Prostate gland (tissue), 2 donors: Measurements from ENCODE around the gene CDRT4. TPM values are rescaled to one million over a fixed set of nuclear protein-coding genes. Genes with fewer than 3 reads are reported as not detected.

Experiments
- DNase-seq: peaks from one replicate; pipeline ENCODE4 v3.0.0-alpha.2; 2019; ENCODE audit warnings: low spot score
- H3K27ac ChIP-seq, 2 donors: fragments of 200-600 bp; sonication (generic); 2 replicates each; pipeline ENCODE4 v1.5.1; 2017 to 2019
- H3K27me3 ChIP-seq: fragments of 200-600 bp; sonication (generic); replicated peaks from 2 replicates; pipeline ENCODE4 v1.5.1; 2019; ENCODE audit not compliant: insufficient read depth
- H3K36me3 ChIP-seq, 2 donors: fragments of 200-600 bp; sonication (generic); 1 replicate in 1 of 2; 2 replicates in 1 of 2; pipeline versions ENCODE4 v1.5.1 to v1.8.1; 2017 to 2019
- H3K4me1 ChIP-seq: fragments of 200-600 bp; sonication (generic); replicated peaks from 2 replicates; pipeline ENCODE4 v1.5.1; 2019
- H3K4me3 ChIP-seq, 2 donors: fragments of 200-600 bp; sonication (generic); 2 replicates each; pipeline ENCODE4 v1.5.1; 2017 to 2019
- H3K9me3 ChIP-seq: fragments of 200-600 bp; sonication (generic); 2 replicates; pipeline ENCODE4 v1.5.1; 2017
- CTCF ChIP-seq, 4 experiments: fragments of 200-600 bp in 2 of 4; fragments of 450-650 bp in 2 of 4; sonication (generic) in 2 of 4; IDR thresholded peaks; 1 replicate in 3 of 4; 2 replicates in 1 of 4; pipeline ENCODE4 v1.5.1; 2016 to 2019; ENCODE audit warnings: antibody characterized with exemption in 4 of 4, mild to moderate bottlenecking in 2 of 4, moderate library complexity in 2 of 4
- POLR2A ChIP-seq: fragments of 450-650 bp; IDR thresholded peaks from one replicate; pipeline ENCODE4 v1.6.1; 2016; ENCODE audit warnings: antibody characterized with exemption, mild to moderate bottlenecking
- POLR2AphosphoS5 ChIP-seq: sonication (generic); formaldehyde crosslinking; IDR thresholded peaks from one replicate; pipeline ENCODE4 v1.6.1; 2017; ENCODE audit warnings: antibody characterized with exemption
- WGBS: methylation state at CpG from one replicate; pipeline ENCODE4 v1.1.5; 2018; 5-methylcytosine and 5-hydroxymethylcytosine counted together
- intact Hi-C: fragments of 100-400 bp; cut with DNase I; formaldehyde crosslinking; loops from one replicate; pipeline ENCODE4 v1.14.2; 2022
- total RNA-seq, 2 donors: library from RNA; depleted of rRNA; stranded (reverse); fragments of >200 nt; gene quantifications; one replicate each; pipeline ENCODE4 v1.1.0, GENCODE V29; 2016

CDRT4 gene
- total RNA-seq, 2 donors from 2014 or later: 8.5 to 13.0 TPM

DNA sequence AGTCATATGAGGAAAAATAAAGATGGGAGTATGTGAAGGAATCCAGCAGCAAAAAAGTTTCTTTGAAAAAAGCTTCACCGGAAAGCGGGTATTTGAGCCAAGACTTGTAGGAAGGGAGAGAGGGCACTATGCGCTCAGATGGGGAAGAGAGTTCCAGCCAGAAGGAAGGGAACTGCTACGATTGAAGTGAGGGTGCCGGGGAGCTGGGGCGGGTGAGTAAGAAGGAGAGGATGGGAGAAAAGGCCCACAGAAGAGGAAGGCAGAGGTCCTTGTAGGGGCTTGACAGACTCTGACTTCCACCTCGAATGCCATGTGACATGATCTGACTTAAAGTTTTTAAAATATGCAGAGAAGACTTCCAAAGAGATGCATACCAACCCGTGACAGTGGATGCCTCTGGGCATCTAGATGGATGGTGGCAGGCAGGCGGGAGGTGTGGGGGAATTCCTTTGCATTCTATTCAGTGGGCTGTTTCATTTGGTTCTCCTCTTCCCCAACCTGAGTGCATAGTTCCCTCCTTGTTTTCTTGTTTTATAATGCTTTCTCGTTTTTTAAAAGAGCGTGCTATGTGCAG, 44.9 kb downstream of the CDRT4 start:
- no peak overlapping the region for H3K27ac ChIP-seq
- H3K27me3 ChIP-seq: no peaks in the 10 kb centered on the region
- WGBS: 52% methylated on average over 11 of the region's 11 CpGs
- H3K9me3 ChIP-seq: no peaks in the 10 kb centered on the region
- no peak overlapping the region for H3K4me3 ChIP-seq
- intact Hi-C loops: no loop called here
- DNase-seq: no peak
- no peaks in the 10 kb centered on the region for H3K4me1 ChIP-seq
- TF ChIP-seq POLR2AphosphoS5: no peak
- TF ChIP-seq CTCF (IDR thresholded peaks at IDR 0.05): no peak
- no peak for TF ChIP-seq POLR2A
- H3K36me3 ChIP-seq: no peaks in the 10 kb centered on the region

GRCh38 chr17:15418781-15419180, 48.6 kb downstream of the CDRT4 start:
- H3K4me1 ChIP-seq: no peaks in the 10 kb centered on the region
- 55% methylated on average over 7 of the region's 7 CpGs for WGBS
- intact Hi-C loops: no loop called here
- H3K36me3 ChIP-seq: no peaks in the 10 kb centered on the region
- no peaks in the 10 kb centered on the region for H3K27me3 ChIP-seq
- TF ChIP-seq POLR2A (no peak), CTCF (IDR thresholded peaks at IDR 0.05) (no peak), POLR2AphosphoS5 (no peak)
- no peak overlapping the region for H3K4me3 ChIP-seq
- H3K27ac ChIP-seq: no peak overlapping the region
- no peaks in the 10 kb centered on the region for H3K9me3 ChIP-seq
- no peak for DNase-seq

GRCh38 chr17:15414532-15415306, 52.7 kb downstream of the CDRT4 start:
- no peaks in the 10 kb centered on the region for H3K27me3 ChIP-seq
- H3K4me3 ChIP-seq: no peak overlapping the region
- WGBS: 64% methylated on average over 14 of the region's 14 CpGs
- intact Hi-C loops: loop anchor here (1.0 kb wide), 1 partner anchor 43 kb away; no protein-coding TSS in a partner anchor
- DNase-seq: no peak
- no peaks in the 10 kb centered on the region for H3K4me1 ChIP-seq
- H3K27ac ChIP-seq: peak overlapping the region in 1 of 2 donors; percentile 11
- TF ChIP-seq POLR2A: no peak
- peak; percentile 50 for TF ChIP-seq POLR2AphosphoS5
- no peaks in the 10 kb centered on the region for H3K36me3 ChIP-seq
- H3K9me3 ChIP-seq: no peaks in the 10 kb centered on the region

DNA sequence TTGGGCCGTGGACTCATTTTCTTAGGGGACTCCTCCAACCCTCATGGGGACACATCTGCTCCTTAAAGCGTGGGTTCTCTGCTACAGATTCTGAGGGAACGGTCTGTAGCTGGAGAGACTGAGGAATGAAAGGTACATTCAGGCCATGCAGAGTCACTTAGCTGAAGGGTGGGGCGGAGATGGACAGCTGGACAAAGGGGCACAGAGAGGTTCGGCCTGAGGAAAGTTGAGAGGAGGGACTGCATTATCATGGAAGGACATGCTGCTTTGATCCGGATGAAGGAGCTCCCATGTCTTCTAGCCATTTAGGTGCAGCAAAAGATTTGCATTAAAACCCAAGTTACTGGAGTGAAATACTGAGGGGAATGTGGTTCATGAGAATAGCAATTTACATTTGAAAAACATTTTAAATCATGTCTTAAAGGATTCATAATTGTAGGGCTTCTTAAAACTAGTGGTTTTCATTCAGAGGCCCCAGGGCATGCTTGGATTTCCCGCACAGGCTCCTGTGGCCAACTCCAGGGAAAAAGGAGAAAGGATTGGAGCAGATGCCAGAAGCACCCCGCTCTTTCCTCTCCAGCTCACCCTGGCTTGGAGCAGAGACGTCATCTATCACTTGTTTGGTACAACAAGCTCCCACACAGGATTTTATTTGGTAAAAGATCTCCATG, 54.2 kb downstream of the CDRT4 start:
- no peaks in the 10 kb centered on the region for H3K27me3 ChIP-seq
- no peaks in the 10 kb centered on the region for H3K9me3 ChIP-seq
- TF ChIP-seq CTCF (IDR thresholded peaks at IDR 0.05): no peak
- TF ChIP-seq POLR2A: no peak
- no peak for TF ChIP-seq POLR2AphosphoS5
- H3K36me3 ChIP-seq: no peaks in the 10 kb centered on the region
- WGBS: 84% methylated on average over 9 of the region's 9 CpGs
- no peak overlapping the region for H3K4me3 ChIP-seq
- no peak for DNase-seq
- intact Hi-C loops: no loop called here
- H3K27ac ChIP-seq: no peak overlapping the region
- H3K4me1 ChIP-seq: no peaks in the 10 kb centered on the region

DNA sequence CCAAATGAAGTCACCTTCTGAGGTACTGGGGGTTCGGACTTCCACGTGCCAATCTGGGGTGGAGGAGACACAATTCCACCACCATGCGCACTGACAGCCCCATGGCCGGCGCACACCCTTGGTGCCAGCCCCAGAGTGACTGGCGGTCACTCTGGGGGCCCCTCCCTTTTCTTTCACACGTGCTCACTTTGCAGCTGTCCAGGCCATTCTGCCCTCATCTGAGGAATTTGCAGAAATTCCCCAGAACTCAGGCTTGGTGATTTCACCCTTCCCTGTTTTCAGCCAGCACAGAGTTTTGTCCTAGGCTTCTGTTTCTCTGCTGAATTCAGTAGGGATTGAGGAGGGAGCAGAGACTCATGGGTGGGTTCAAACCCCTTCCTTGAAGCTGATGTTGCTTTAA, 54.8 kb downstream of the CDRT4 start:
- H3K27ac ChIP-seq: no peak overlapping the region
- H3K36me3 ChIP-seq: no peaks in the 10 kb centered on the region
- 90% methylated on average over 7 of the region's 7 CpGs for WGBS
- no peak for TF ChIP-seq POLR2AphosphoS5
- no peak for TF ChIP-seq POLR2A
- TF ChIP-seq CTCF (IDR thresholded peaks at IDR 0.05): no peak
- no peak for DNase-seq
- intact Hi-C loops: no loop called here
- no peaks in the 10 kb centered on the region for H3K9me3 ChIP-seq
- H3K4me3 ChIP-seq: no peak overlapping the region
- no peaks in the 10 kb centered on the region for H3K4me1 ChIP-seq
- no peaks in the 10 kb centered on the region for H3K27me3 ChIP-seq
